Body of pancreas (tissue), 4 donors: ENCODE results near the gene NLRP3. TPM values are rescaled to one million over a fixed set of nuclear protein-coding genes. Genes with fewer than 3 reads are reported as not detected.
"Not testable (repeated sequence)": the region's sequence is repeated elsewhere in the genome, so short reads cannot be mapped to it uniquely, and the experiment has no call there.

ENCODE experiments used
- ATAC-seq: fragments of 150-250 bp; one replicate; pipeline ENCODE4 v1.9.1; 2016
- DNase-seq, 4 donors: peaks; one replicate each; pipeline ENCODE4 v3.0.0-alpha.2; 2019
- H3K27ac ChIP-seq, 4 donors: fragments of 200-600 bp; sonication (generic); 1 replicate in 3 of 4; 2 replicates in 1 of 4; pipeline versions ENCODE4 v1.5.1 to v1.6.1; 2016 to 2019; ENCODE audit warnings: mild to moderate bottlenecking in 1 of 4, mixed read lengths in 1 of 4, moderate library complexity in 1 of 4
- H3K27me3 ChIP-seq, 2 donors: fragments of 200-600 bp; sonication (generic); one replicate each; pipeline ENCODE4 v1.6.0; 2016; ENCODE audit warnings: mild to moderate bottlenecking in 1 of 2
- H3K36me3 ChIP-seq, 2 donors: fragments of 200-600 bp; sonication (generic); replicated peaks in 1 of 2; 2 replicates each; pipeline ENCODE4 v1.5.1; 2016; ENCODE audit warnings: low read depth in 2 of 2; ENCODE audit not compliant: insufficient read depth in 1 of 2
- H3K4me1 ChIP-seq: fragments of 200-600 bp; sonication (generic); one replicate; pipeline ENCODE4 v1.6.0; 2016
- H3K4me3 ChIP-seq, 2 donors: fragments of 200-600 bp; sonication (generic); 1 replicate in 1 of 2; 2 replicates in 1 of 2; pipeline ENCODE4 v1.5.1; 2016 to 2019
- H3K9me3 ChIP-seq, 3 donors: fragments of 200-600 bp; sonication (generic); 1 replicate in 2 of 3; 2 replicates in 1 of 3; pipeline ENCODE4 v1.5.1; 2016
- CTCF ChIP-seq, 7 experiments: fragments of 450-650 bp in 4 of 7; fragments of 200-600 bp in 3 of 7; sonication (generic) in 3 of 7; IDR thresholded peaks; one replicate each; pipeline ENCODE4 v1.5.1; 2016 to 2019; ENCODE audit warnings: antibody characterized with exemption in 7 of 7
- POLR2A ChIP-seq, 3 donors: fragments of 450-650 bp; IDR thresholded peaks; one replicate each; pipeline ENCODE4 v1.6.1; 2016; ENCODE audit warnings: antibody characterized with exemption in 3 of 3, mild to moderate bottlenecking in 2 of 3
- WGBS, 2 donors: methylation state at CpG; one replicate each; pipeline ENCODE4 v1.1.5; 2017; 5-methylcytosine and 5-hydroxymethylcytosine counted together
- intact Hi-C: fragments of 100-400 bp; cut with DNase I; formaldehyde crosslinking; loops from one replicate; pipeline ENCODE4 v1.15.1; 2023
- total RNA-seq, 2 donors: library from RNA; depleted of rRNA; stranded (reverse); fragments of >200 nt; gene quantifications; one replicate each; pipeline ENCODE4 v1.1.0, GENCODE V29; 2016

NLRP3 gene
- total RNA-seq, 2 donors from 2014 or later = 0.26 to 1.6 TPM

DNA sequence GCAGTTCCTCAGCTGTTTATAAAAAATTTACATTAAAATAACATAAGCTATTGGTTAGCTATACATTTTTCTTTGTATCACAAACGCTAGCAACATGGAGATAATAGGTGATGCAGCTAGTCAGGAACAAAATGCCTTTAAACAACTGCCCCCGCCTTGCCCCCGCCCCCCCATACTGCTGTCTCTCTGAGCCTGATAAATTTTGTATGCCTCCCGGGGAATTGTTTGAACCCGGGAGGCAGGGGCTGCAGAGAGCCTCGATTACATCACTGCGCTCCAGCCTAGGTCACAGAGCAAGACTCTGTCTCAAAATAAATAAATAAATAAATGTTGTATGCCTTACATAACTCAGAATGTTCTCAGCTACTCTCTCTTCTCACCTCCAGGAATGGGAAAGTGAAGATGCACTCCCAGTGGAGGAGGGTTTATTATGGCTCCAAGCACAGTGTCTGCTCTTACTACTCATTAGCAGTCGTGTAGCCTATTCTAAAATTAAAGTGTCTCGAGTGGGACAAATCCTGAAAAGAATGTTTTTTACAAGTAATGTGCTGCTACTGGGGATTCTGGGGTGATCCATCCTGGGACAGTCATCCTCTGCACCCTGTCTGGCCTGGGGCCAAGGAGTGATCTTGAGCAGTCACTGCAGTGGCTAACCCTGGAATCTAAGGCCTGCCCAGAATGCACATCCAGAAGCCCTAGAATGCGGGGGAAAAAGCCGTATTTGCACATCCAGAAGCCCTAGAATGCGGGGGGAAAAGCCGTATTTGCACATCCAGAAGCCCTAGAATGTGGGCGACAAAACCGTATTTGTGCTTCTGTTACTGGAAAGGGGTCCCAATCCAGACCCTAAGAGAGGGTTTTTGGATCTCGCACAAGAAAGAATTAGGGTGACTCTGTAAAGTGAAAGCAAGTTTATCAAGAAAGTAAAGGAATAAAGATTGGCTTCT lies 44.9 kb upstream of the NLRP3 start:
- no peak for ATAC-seq
- DNase-seq = peak; percentile 18 to 39 (median 30)

GRCh38 chr1:247371801-247372259 lies 44.1 kb upstream of the NLRP3 start:
- no peak for ATAC-seq
- 80 to 81% methylated on average over 16 of the region's 16 CpGs for WGBS, 2 donors
- DNase-seq = no peak

More for the DNA sequence above, 44.9 kb upstream of the NLRP3 start:
- Histone ChIP-seq H3K9me3 (no peaks in the 10 kb centered on the region), H3K36me3 (no peaks in the 10 kb centered on the region), H3K4me3 (no peak overlapping the region), H3K4me1 (no peaks in the 10 kb centered on the region), H3K27ac (no peak overlapping the region), H3K27me3 (no peaks in the 10 kb centered on the region)
- intact Hi-C loops = no loop called here
- TF ChIP-seq CTCF (IDR thresholded peaks at IDR 0.05) = no peak
- TF ChIP-seq POLR2A (IDR thresholded peaks at IDR 0.05) = no peak
- 56 to 57% methylated on average over 16 of the region's 16 CpGs for WGBS, 2 donors

DNA sequence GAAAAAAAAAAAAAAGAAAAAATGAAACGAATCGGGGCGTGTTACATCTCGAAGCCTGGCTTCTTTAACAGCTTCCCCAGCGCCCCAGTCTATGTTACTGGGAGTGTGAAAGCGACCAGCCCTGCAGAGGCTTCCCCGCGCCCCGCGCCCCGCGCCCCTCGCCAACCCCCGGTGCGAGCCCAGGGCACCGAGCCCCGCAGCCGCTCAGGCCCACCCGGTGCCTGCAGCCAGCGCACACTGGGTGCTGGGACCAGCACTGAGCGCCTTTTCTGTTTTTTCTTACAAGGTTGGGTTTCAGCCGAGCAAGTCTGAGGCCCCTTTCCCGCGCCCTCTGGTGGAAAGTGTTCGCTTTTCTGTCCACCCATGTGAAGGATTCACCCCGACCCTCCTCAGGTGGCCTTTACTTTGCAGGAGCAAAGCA lies 42.2 kb upstream of the NLRP3 start:
- DNase-seq (peak; percentile 23 to 54 (median 34)), ATAC-seq (peak; percentile 33)
- Histone ChIP-seq H3K36me3 (no peaks in the 10 kb centered on the region), H3K9me3 (no peaks in the 10 kb centered on the region), H3K4me3 (no peak overlapping the region), H3K4me1 (no peaks in the 10 kb centered on the region), H3K27me3 (peaks cover 0 to 4% of the 10 kb centered on the region in 2 donors), H3K27ac (no peak overlapping the region)
- intact Hi-C loops = no loop called here
- 12 to 28% methylated on average over 25 to 26 of the region's 26 CpGs for WGBS, 2 donors
- no peak for TF ChIP-seq POLR2A (IDR thresholded peaks at IDR 0.05)
- peak in 4 of 7 experiments; percentile 20 to 40 (median 24) for TF ChIP-seq CTCF (IDR thresholded peaks at IDR 0.05)

More at GRCh38 chr1:247371801-247372259, 44.1 kb upstream of the NLRP3 start:
- no peak overlapping the region for H3K4me3 ChIP-seq
- H3K4me1 ChIP-seq = no peaks in the 10 kb centered on the region
- no peaks in the 10 kb centered on the region for H3K9me3 ChIP-seq
- H3K27ac ChIP-seq = no peak overlapping the region
- H3K27me3 ChIP-seq = peaks cover 0 to 2% of the 10 kb centered on the region in 2 donors
- TF ChIP-seq CTCF (IDR thresholded peaks at IDR 0.05) = no peak
- no peak for TF ChIP-seq POLR2A (IDR thresholded peaks at IDR 0.05)
- intact Hi-C loops = no loop called here
- no peaks in the 10 kb centered on the region for H3K36me3 ChIP-seq

- ATAC-seq, intact Hi-C loops, H3K27ac ChIP-seq, H3K36me3 ChIP-seq, H3K27me3 ChIP-seq, H3K9me3 ChIP-seq, H3K4me3 ChIP-seq, DNase-seq, H3K4me1 ChIP-seq: not testable (repeated sequence)
- 78 to 79% methylated on average over 8 of the region's 8 CpGs for WGBS, 2 donors
Measured at GRCh38 chr1:247374651-247375334, 41.2 kb upstream of the NLRP3 start.

- intact Hi-C loops = no loop called here
- Histone ChIP-seq H3K27me3 (peaks cover 0 to 4% of the 10 kb centered on the region in 2 donors), H3K4me3 (no peak overlapping the region), H3K4me1 (no peaks in the 10 kb centered on the region), H3K27ac (no peak overlapping the region), H3K9me3 (no peaks in the 10 kb centered on the region), H3K36me3 (no peaks in the 10 kb centered on the region)
- 74 to 83% methylated on average over 14 of the region's 14 CpGs for WGBS, 2 donors
- DNase-seq (no peak), ATAC-seq (no peak)
- TF ChIP-seq POLR2A (IDR thresholded peaks at IDR 0.05) = no peak
- no peak for TF ChIP-seq CTCF (IDR thresholded peaks at IDR 0.05)
Measured at GRCh38 chr1:247375747-247376146, 40.2 kb upstream of the NLRP3 start.
